Inflammatory macrophage treated with lipopolysaccharide for 4 hours (primary cell): ENCODE data around the gene PTPN21.

Experiments
- DNase-seq: peaks from one replicate; pipeline ENCODE4 v3.0.0-alpha.2; 2020

The PTPN21 gene

DNA sequence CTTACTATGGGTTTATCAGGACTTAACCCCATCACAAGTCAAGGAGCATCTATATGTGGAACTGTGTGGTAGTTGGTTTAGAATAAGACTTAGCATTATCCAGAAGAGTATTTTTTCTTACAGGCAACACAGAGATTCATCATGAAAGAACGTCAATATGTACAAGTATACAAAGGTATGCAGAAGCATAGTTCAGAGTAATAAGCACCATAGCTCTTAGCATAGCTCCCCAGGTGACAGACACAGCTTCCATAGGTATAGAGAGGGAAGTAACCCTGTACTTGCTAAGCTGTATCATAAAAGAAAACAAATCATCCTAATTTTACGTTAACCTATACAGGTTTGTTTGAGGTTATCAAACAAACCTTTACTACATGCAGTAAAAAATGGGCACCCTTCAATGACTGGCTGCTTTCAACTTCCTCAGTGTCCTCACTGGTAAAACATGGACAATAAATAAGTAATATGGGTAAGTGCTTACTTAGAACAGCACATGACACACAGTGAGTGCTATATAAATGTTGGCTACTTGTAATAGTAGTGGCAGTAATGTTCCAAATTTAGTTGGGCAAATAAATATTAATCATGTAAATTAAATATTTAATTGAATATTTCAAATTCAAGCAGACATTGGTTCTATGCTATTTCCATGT is 50.9 kb downstream of the PTPN21 start:
- no peak for DNase-seq

DNA sequence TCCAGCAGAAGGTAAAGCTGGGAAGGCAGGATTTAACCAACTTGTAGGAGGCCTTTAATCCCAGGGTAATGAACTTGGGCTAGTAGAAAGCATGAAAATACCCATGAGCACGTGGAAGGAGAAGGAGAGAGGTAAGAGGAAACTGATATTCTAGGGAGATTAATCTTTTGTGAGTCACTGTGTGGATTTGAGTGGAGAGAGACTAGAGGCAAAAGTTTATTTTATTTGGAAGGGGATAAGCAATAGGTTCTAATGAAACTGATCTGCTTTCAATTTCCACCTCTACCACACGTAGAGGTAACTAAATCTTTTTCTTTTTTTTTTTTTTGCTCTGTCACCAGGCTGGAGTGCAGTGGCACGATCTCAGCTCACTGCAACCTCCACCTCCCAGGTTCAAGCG is 52.1 kb downstream of the PTPN21 start:
- no peak for DNase-seq

DNA sequence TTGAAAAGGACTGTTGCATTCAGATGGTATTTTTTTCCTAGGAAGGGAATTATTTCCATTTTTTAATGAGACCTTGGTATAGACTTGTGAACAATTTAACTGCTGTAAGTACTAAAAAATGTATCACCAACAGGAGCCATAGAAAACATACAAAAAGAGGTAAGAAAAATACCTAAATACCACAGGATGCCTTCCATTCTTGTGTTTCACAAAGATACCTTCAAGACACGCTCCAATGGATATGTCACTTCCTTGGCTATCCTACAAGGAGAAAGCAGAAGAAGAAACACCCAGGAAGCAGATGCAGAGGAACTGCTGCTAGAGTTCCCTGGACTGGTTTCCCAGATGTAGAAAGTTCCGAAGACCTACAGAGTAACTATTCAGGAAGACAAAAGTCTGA is 54.2 kb downstream of the PTPN21 start:
- no peak for DNase-seq

DNA sequence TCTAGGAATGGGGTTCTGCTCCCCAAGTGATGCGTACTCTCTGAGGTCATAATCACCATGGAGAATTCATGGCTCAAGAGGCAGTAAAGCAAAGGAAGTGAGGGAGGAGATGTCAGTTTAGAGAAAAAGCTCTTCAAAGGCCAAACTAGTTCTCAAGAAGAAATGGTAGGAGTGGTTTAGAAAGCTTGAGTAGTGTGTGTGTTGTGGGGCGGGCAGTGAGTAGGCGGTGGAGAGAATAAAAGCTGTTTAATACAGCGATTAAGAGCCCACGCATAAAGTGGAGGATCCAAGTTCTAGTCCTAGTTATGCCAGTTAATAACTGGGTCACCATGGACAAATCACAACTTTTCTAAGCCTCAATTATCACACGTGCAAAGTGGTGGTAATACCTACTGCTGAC is 55.6 kb downstream of the PTPN21 start:
- DNase-seq: no peak

DNA sequence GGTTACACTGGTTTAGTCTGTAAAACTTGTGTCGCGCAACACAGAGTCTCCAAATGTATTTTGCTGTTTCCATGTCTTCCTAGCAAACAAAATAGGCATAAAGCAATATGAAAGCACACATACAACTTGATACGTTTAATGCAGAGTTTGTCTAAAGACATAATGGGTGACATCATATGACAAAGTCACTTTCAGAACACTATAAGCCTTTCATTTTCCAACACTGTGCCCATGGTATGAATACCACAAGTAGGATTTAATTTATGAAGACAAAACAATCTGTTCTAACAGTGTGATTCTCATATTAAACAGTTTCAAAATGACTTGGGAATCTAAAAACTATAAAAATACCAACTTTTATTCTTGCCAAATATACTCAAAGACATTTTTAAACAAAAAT is 58.4 kb downstream of the PTPN21 start:
- DNase-seq: no peak

DNA sequence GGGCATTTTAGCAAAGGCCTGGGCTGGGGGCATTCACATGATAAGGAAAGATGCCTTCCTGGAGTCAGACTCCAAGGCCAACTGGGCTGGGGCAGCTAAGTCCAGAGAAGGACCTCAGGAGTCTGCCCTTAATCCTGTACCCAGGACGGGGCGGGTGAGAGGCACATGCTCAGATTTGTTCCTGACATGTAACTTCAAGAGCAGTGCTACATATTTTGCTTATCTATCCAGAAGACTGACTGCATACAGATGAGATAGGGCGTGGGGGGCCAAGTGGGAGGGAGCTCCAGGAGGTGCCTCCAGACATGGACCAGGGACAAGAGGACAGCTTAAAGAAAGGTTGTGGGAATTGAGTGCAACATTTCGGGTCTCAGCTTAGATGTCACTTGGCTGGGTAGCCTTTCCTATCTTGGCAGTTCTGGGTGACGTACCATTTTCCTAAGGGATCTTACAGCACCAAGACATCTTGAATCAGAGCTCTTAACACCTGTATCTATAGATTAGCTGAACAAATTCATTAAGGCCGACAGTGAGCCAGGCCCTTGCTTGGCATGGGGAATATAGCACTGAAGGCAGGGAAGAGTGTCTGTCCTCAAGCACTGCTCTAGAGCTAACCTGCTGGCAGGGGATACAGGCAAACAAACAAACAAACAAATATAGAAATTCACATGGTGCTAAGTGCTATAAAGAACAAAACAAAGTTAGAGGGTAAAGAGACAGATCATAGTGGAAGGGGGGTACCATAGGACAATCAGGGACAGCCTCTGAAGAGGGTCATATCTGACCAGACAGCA is 61.2 kb downstream of the PTPN21 start:
- no peak for DNase-seq

DNA sequence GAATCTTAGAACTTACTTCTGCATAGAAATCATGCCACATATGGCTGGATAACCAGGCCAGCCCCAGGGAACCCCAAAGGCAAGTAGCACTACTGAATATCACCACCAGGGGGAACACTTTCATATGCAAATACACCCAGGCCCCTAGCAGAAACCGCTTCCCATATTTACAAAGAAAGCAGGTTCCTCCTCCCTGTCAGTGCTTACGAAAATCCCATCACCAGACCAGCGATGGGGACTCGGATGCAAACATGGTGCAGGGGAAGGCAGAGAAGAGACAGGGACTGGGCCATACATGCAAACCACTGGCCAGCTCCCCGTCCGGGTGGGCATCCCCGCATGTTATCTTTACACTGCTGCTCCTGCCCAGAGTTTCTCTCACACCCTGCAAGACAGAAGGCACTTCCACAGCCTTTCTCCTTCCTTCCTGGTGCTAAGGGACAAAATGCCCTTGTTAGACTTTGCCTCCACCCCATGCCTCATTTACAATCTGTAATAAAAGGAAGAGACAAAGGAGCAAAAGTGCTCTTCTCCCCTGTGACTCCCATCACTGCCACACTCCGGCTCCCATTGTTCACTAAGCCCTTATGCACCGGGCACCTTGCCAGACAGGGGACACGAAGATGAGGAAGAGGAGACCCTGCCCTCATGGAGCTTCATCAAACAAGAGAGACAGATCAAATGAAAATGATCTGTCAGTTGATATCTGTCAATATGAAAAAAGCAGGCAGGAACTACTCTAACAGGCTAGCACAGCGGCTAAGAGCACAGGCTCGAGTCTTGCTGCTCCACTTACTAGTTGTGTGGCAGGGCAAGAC is 62.3 kb downstream of the PTPN21 start:
- DNase-seq: peak; percentile 86

DNA sequence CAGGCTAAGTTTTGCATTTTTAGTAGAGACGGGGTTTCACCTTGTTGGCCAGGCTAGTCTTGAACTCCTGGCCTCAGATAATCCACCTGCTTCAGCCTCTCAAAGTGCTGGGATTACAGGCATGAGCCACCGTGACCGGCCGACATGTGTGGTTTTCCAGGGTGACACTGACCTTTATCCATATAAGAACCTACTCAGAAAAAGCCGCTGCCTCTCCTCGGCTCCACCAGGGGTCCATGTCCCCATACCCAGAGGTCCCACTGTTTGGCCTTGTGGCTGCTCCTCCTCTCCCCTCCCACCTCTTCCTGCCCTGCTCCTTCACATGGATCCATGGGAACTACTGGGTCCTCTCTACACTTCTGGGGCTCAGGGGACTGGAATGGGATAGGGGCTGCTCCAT is 64.6 kb downstream of the PTPN21 start:
- no peak for DNase-seq

DNA sequence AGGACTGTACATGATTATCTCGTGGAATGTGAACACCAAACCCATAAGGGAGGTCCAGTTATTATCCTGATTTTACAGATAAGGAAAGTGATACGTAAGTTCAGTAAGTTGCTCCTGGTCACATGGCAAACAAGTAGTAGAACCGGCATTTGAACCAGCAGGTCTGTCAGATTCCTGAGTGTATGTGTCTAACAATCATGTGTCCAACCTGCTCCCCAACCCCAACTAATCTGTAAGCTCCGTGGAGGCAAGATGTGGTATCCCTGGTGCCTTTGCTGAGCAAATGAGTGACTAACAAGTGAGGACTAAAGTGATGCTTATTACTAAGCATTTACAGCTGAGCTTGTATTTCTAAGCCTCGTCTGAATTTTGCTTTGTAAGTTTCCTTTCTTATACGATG is 65.9 kb downstream of the PTPN21 start:
- DNase-seq: no peak

DNA sequence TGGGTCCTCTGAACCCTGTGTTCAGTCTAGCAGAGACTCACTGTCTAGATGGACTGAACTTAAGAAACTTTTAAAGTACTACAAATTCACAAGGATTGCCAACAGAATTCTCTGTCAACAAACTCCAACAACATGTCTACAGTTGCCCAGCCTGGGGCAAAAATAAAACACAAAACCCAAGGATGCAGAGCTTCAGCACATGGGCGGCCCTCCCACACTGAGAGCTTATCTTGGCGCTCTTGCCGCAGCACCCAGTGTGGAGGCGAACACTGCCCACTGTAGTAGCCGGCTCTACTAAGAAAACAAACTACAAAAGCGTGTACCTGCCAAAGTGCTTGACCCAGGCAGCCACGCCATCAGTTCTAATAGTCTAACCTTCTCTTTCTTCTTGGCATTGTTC is 66.7 kb downstream of the PTPN21 start:
- no peak for DNase-seq

DNA sequence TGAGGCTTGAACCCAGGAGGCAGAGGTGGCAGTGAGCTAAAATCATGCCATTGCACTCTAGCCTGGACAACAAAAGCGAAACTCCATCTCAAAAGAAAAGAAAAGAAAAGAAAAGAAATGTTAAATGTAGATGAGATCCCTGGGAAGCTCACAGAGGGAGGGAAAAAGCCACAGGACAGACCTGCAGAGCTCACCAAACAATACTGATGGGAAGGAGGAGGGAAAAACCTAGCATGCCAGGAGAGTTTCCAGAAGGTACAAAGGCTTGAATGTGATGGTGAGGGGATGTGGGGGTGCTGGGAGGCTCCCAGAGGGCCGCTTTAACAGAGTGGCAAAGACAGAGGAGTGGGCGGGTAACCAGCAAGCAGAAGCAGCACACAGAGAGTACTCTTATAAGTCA is 72.3 kb downstream of the PTPN21 start:
- no peak for DNase-seq

DNA sequence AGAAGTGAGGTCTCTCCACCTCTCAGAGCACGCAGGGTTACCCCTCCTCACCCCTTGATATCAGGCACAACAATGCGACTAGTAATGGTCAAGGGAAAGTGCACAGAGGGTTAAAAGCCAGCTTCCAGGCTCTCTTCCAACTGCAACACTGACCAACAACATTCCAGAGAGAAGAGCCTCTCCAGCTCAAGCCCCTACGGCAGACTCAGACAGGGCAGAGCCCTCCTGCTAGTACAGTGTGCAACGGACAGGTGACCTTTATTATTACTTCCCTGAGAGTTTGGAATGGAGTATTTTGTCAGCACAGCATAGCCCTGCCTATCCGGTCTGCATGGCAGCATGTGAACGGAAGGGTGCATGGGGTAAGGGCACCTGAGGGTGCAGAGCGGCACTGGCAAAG is 73.0 kb downstream of the PTPN21 start:
- DNase-seq: no peak

DNA sequence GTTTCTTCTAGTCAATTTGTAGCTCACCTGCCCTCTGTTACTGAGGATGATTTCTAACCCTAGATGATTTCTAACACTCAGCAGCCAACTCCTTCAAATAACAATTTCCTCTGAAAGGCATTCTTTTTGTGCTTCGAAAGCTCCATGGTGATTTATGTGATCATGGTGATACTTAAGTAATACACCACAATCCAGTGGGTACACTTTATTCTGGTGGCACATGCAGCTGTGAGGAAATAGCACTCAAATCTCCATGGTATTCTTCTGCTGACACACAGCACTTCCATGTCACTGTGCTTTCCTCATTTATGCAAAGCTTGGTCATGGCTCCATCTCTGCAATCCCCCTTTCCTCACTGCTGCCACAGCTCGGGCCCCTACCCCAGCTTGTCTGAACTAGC is 73.7 kb downstream of the PTPN21 start:
- no peak for DNase-seq

DNA sequence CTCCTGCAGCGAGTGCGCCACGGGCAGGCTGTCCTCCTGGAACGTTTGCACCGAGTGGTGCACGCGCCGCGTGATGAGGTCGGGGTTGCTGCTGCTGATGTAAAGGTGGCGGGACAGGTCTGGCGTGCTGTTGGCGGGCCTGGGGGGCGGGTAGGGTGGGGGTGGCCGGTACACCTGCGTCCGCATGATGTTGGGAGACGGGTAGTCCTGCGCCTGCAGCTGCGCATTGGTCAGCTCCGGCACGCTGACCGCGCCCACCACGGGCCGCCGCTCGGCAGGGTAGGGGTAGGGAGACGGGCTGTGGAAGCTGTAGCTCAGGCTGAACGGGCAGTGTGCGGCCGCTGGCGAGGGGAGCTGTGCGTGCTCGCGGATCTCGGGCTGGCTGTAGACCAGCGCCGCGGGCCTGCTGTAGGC is 75.2 kb downstream of the PTPN21 start:
- no peak for DNase-seq

DNA sequence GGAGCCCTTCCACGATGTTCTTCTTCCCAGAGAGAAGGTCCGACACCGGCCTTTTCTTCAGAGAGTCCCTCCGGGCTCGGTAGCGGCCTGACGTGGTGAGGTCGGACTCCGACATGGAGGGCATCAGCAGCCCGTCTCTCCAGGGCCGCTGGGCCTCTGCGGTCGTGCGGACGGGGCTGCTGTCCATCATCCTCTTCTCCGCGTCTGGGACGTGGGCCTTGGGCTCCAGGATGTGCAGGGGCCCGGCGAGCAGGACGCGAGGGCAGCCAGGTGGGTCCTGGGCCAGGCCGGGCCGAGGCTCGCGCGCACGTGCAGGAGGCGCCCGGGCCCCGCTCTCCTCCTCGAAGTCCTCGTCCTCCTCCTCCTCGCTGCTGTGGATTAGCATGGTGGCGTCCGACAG is 75.9 kb downstream of the PTPN21 start:
- no peak for DNase-seq

DNA sequence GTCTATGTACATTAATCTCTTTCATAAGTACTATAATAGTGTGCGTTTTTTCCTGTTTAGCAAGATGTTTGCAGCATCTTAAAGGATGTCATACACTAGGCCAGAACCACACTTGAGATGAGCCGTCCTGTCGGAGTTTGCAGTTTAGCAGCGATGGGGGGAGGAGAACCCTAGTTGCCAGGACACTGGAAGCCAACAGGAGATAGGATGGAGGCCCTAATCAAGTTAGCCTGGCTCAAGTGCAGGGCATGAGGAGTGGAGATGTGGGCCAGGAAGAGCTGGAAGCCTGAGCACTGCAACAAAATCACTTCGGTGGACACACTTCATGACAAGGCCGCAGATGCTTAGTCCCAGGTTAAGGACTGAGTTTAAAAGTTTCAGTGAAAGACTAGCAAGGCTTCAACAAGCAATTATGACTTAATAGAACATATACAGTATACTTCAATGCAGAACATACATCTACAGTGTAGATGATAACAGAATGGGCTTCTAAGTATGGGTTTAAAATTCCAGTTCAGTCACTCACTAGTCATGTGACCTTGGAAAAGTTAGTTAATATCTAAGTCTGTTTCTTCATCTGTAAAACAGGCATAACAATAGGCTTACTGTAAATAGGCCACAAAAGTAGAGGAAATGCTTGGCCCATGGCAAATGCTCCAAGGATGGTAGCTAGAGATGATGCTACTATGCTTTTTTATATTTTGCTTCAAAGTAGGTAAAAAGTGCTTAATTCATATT is 77.1 kb downstream of the PTPN21 start:
- no peak for DNase-seq

DNA sequence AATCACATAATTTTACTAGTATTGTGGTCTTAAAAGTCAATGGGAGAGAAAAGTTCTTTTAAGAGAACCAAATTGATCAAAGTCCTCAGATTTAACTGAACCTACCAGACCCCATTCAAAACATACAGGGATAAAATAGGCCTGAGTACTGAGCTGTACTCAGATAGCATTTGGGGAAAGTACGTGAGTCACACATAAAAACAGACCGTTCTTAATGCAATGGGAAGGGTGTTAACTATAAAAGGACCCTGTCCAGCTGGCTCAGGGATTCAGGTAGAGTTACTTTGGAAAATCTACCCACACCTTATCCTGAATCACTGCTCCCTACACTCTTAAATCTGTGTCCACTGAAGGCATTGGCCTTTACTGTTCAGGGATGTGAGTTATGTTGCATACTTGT is 78.0 kb downstream of the PTPN21 start:
- DNase-seq: no peak

DNA sequence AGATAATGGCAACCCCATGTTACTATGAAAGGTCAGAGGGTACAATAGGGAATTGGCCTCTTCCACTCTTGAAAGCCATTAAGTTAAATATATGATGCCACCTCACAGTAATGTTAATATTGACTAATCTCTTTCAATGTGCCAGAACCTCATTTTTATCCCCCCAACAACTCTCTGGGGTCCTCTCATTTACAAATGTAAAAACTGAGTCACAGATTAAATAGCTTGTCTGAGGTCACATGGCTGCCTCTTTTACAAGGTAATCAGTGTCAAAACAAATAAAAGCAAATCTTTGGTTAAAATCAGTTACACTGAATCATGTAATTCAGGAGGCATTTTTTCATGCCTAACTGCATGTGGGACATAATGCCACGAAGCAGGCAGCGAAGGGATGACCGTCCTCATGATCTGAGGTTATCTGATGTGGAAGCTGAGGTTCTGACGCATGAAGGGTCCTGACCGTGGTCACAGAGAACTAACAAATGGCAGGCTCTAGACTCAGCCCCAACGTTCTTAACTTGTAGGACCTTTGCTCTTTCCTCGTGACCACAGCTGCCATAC is 78.5 kb downstream of the PTPN21 start:
- no peak for DNase-seq

DNA sequence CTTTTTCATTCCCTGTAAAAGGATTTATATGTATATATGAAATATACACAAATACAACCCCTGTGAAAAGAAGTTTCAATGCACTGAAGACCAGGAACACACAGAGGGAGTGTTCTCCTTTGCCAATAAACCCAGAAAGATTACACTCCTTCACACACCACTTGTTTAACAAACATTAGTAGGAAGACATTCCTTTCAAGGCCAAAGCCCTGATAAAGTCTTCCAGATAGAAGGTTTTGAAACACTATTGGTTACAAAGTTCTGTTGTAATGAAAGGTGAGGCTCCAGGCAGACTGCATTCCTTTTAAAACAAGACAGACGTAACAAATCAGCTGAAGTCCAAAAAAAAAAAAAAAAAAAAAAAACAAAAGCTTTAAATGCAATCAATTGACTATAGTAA is 81.0 kb downstream of the PTPN21 start:
- no peak for DNase-seq

DNA sequence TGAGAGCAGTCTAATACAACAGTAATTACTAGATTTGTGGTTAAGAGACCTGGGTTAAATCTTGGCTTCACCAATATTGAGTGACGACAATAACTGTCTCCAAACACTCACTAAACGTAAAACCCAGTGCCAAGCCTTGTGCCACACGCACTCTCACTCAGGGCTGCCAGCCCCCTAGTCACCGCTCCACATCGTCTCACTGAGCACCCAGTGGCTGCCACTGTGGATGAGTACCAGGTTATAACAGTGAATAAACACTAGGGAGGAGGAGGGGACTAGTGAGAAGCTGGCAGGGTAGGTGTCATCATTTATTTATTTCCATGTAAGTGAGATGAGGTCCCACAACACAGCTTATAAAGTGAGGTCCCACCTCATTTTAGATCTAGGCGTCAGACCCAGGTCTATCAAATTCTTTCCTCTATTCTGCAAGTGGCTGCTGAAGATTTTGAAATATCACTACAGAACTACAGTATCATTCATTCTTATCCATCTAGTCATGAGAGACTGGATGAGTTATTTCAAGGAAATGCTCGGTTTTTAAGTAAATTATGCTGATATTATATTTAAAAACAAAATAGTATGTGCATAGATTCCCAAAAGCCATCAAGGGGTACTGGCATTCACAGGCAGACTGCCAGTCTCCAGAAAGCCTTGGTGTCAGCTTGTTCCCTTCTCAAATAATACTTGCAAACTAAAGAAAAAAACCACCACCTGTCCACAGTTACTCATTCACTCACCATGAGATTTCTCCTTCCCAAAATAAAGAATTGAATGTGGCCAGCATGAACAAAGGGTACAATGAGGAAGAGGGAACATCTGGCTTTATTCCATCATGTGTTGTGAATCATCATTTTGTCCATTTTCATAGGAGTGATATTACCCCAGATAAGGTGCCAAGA is 84.0 kb downstream of the PTPN21 start:
- DNase-seq: no peak

DNA sequence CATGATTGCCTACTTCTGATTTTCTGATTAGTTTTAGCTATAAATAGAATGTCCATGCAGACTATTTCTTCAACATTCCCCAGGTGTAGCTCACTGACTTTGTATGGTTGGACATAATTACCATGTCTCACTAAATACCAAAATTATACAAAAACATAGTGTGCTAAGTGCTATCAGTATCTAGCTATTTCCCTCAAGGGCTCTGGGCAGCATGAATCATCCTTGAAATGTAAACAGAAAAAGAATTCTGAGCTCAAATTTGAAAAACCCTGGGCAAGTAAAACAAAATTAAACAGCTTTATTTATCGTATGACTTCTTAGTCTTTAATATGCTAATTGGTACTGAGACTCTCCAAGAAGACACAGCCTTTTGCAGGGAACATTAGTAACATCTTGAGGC is 86.4 kb downstream of the PTPN21 start:
- no peak for DNase-seq

DNA sequence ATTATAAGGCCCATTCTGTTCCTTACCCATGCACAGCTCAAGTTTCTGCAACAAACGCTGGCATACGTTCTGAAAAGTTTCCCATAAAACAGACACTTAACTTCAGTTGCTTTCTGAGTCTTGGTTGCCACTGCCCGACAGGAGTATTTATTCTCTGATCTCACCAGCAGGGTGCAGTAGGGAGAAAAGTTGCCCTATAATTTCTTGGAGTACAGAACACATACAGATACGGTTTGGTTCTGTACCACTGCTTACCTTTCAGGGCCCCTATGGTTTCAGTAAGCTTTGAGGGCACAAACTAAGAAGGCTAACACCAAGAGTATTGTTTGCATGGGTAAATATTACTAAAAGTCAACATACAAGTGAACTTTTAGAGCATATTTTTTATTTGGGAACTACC is 91.5 kb downstream of the PTPN21 start:
- peak; percentile 3 for DNase-seq
